Fibroblast of peridontal ligament (primary cell): Measurements from ENCODE around the gene PRRG3.
A peak's percentile ranks its signal among the peaks of the same experiment; 100 is the strongest.

Experiments
- DNase-seq: peaks from one replicate; pipeline ENCODE4 v3.0.0-alpha.2; 2010; ENCODE audit errors: extremely low read depth

The PRRG3 gene

GRCh38 chrX:151743651-151744470, 48.6 kb downstream of the PRRG3 start:
- no peak for DNase-seq

GRCh38 chrX:151745651-151746050, 50.4 kb downstream of the PRRG3 start:
- no peak for DNase-seq

DNA sequence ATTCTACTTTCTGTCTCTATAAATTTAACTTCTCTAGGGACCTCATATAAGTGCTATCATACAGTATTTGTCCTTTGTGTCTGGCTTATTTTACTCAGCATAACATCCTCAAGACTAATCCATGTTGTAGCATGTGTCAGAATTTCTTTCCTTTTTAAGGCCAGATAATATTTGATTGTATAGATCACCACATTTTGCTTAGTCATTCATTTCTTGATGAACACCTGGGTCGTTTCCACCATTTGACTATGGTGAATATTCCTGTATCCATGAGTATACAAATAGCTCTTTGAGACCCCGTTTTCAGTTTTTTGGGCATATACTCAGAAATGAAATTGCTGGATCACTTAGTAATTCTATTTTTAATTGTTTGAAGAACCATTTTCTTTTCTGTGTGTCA, 51.2 kb downstream of the PRRG3 start:
- no peak for DNase-seq

DNA sequence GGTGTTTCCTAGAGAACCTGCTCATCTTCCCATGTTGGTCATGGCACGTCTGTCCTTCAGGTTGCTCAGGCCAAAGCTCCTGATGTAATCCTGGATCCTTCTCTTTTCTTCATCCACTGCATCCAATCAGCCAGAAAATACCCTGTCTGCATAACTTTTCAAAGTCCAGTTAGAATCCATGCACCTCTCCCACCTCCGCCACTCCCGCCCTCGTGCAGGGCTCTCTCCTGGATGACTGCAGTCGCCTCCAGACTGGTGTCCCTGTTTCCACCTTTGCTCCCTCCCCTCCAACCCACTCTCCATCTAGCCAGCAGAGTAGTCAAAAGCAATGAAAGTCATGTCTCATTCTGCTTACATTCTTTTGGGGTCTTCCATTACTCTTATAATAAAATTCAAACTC, 55.3 kb downstream of the PRRG3 start:
- no peak for DNase-seq

DNA sequence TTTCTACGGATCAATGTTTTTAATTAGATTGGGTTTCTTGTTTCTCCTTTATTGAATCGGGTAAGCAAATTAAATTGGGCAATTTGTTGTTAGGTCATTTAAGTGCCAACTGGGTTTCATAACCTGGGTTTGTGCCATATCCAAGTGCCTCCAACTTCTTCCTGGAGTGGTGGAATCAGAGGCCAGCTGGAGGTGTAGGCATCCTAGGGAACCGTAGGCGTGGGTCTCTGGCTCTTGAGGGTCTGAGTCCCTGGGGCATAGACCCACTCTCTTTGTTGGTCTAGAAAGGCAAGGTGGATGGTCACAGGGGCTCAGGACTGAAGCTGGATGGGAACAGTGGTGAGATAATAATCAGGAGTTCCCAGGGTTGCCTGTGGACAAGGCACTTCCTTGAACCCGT, 57.6 kb downstream of the PRRG3 start:
- no peak for DNase-seq

- peak; percentile 48 for DNase-seq
These were observed 58.2 kb downstream of the PRRG3 start for GRCh38 chrX:151753313-151754046.

- peak; percentile 72 for DNase-seq
These were observed 58.8 kb downstream of the PRRG3 start for GRCh38 chrX:151754047-151754429.

DNA sequence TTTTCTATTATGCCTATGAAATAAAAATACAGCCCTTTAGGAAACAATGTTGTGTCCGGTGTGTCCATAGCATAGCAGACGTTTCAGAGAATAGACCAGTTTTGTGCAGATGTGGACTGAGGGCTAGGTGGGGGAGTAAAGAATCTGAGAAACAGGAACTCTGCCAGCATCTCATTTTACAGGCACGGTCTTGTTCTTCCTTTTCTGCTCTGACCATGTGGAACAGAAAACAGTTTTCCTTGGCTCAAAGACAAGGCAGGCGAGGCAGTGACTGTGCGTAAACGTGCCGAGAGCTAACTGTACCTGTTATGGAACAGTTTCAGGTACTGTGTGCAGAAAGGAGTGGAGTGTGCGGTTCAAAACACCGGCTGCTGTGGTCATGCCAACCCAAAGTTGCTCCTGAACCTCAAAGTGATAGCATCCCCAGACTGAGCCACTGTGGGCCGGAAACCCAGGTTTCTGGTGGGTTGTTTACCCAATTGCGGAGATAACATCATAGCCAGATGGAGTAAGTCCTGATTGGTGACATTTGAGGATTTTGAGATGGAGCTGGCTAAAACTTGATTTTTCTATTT, 59.5 kb downstream of the PRRG3 start:
- DNase-seq: no peak
